GM18907 (cell line): ENCODE results near the gene KCNC3.

ENCODE experiments used
- ATAC-seq: cut with Tn5 transposase; IDR thresholded peaks from one replicate; pipeline ENCODE4 v1.9.1; 2021; ENCODE audit warnings: mild to moderate bottlenecking, moderate library complexity; ENCODE audit not compliant: unreplicated experiment

KCNC3 gene

GRCh38 chr19:50312967-50313811, 16.0 kb downstream of the KCNC3 start:
- no peak for ATAC-seq

- ATAC-seq, result no peak
These were observed 17.2 kb downstream of the KCNC3 start for GRCh38 chr19:50311723-50312635.

- no peak for ATAC-seq
These were observed 18.3 kb downstream of the KCNC3 start for GRCh38 chr19:50310759-50311465.

- ATAC-seq, result no peak
These were observed 19.6 kb downstream of the KCNC3 start for GRCh38 chr19:50309396-50310125.

GRCh38 chr19:50308991-50309390, 20.2 kb downstream of the KCNC3 start:
- no peak for ATAC-seq

GRCh38 chr19:50303558-50303957, 25.6 kb downstream of the KCNC3 start:
- ATAC-seq, result no peak

- no peak for ATAC-seq
These were observed 27.6 kb downstream of the KCNC3 start for GRCh38 chr19:50301607-50301971.

- ATAC-seq, result no peak
These were observed 28.2 kb downstream of the KCNC3 start for GRCh38 chr19:50300814-50301606.

GRCh38 chr19:50300051-50300450, 29.1 kb downstream of the KCNC3 start:
- no peak for ATAC-seq

GRCh38 chr19:50293263-50294004, 35.7 kb downstream of the KCNC3 start:
- ATAC-seq, result no peak

- ATAC-seq, result no peak
These were observed 36.9 kb downstream of the KCNC3 start for GRCh38 chr19:50292216-50292827.

GRCh38 chr19:50290775-50291174, 38.4 kb downstream of the KCNC3 start:
- no peak for ATAC-seq

GRCh38 chr19:50290011-50290410, 39.2 kb downstream of the KCNC3 start:
- no peak for ATAC-seq

- no peak for ATAC-seq
These were observed 40.2 kb downstream of the KCNC3 start for GRCh38 chr19:50288954-50289353.

- no peak for ATAC-seq
These were observed 41.8 kb downstream of the KCNC3 start for GRCh38 chr19:50287331-50287730.

- ATAC-seq, result no peak
These were observed 42.7 kb downstream of the KCNC3 start for GRCh38 chr19:50286443-50286842.

GRCh38 chr19:50285833-50286232, 43.3 kb downstream of the KCNC3 start:
- no peak for ATAC-seq

GRCh38 chr19:50281491-50281890, 47.7 kb downstream of the KCNC3 start:
- ATAC-seq, result no peak

GRCh38 chr19:50280983-50281382, 48.2 kb downstream of the KCNC3 start:
- ATAC-seq, result no peak
